A549 (cell line): ENCODE data around the gene HDLBP.

Experiments used
- BCL3 ChIP-seq: fragments of >200 bp; sonication (Bioruptor Twin); formaldehyde crosslinking; IDR thresholded peaks from 3 replicates; pipeline ENCODE4 v1.6.1; 2016
- CTCF ChIP-seq: fragments of >200 bp; sonication (Bioruptor Twin); formaldehyde crosslinking; IDR thresholded peaks from 3 replicates; pipeline ENCODE4 v1.5.1; 2016
- EP300 ChIP-seq, 2 experiments: fragments of >200 bp; sonication (Bioruptor Twin); formaldehyde crosslinking; IDR thresholded peaks; 2 replicates in 1 of 2; 3 replicates in 1 of 2; pipeline ENCODE4 v1.6.1; 2016 to 2017
- ESRRA ChIP-seq: fragments of 150-350 bp; IDR thresholded peaks from 2 replicates; pipeline ENCODE4 v1.6.1; 2014; ENCODE audit warnings: mild to moderate bottlenecking, low read length, borderline replicate concordance
- KDM1A ChIP-seq: fragments of 200-600 bp; sonication (generic); IDR thresholded peaks from 2 replicates; pipeline ENCODE4 v1.6.1; 2016; ENCODE audit warnings: low read depth, mild to moderate bottlenecking
- POLR2A ChIP-seq: IDR thresholded peaks from 2 replicates; pipeline ENCODE4 v1.6.1; 2012; ENCODE audit warnings: mild to moderate bottlenecking, low read length
- RAD21 ChIP-seq, 2 experiments: fragments of >200 bp in 1 of 2; sonication (Bioruptor Twin) in 1 of 2; formaldehyde crosslinking in 1 of 2; IDR thresholded peaks in 1 of 2; conservative IDR thresholded peaks in 1 of 2; 2 replicates in 1 of 2; 3 replicates in 1 of 2; pipeline ENCODE4 v1.6.1; 2012 to 2018; ENCODE audit warnings: inconsistent platforms in 1 of 2
- REST ChIP-seq: fragments of 200-600 bp; sonication (generic); IDR thresholded peaks from 2 replicates; pipeline ENCODE4 v1.6.1; 2016; ENCODE audit warnings: antibody characterized with exemption, mild to moderate bottlenecking, moderate library complexity
- ZFP36 ChIP-seq: fragments of 450-650 bp; IDR thresholded peaks from 2 replicates; pipeline ENCODE4 v1.6.1; 2014; ENCODE audit warnings: borderline replicate concordance; ENCODE audit not compliant: partially characterized antibody

- no peak for TF ChIP-seq RAD21 (conservative IDR thresholded peaks at IDR 0.05 in 1 of 2, IDR thresholded peaks at IDR 0.05 in 1 of 2)
- TF ChIP-seq ESRRA, result no peak
- TF ChIP-seq CTCF, result no peak
- no peak for TF ChIP-seq REST
- no peak for TF ChIP-seq BCL3
- no peak for TF ChIP-seq EP300 (IDR thresholded peaks at IDR 0.05)
- TF ChIP-seq KDM1A, result no peak
- TF ChIP-seq POLR2A, result no peak
- no peak for TF ChIP-seq ZFP36
Observed at GRCh38 chr2:241270531-241270930, 44.9 kb downstream of the HDLBP start.
